Lower lobe of right lung (tissue), 2 donors: Measurements from ENCODE around the gene TTLL7. TPM values are rescaled to one million over a fixed set of nuclear protein-coding genes. Genes with fewer than 3 reads are reported as not detected.
A peak's percentile ranks its signal among the peaks of the same experiment; 100 is the strongest.

ENCODE experiments used
- ATAC-seq, 2 donors: fragments of 200-7000 bp; cut with Tn5 transposase; one replicate each; pipeline ENCODE4 v1.9.1; 2020 to 2022; ENCODE audit warnings: mild to moderate bottlenecking in 2 of 2, moderate library complexity in 2 of 2
- DNase-seq: peaks from one replicate; pipeline ENCODE4 v3.0.0-alpha.2; 2020
- H3K27ac ChIP-seq: fragments of 200-600 bp; one replicate; pipeline ENCODE4 v1.8.0; 2022
- H3K27me3 ChIP-seq: fragments of 200-600 bp; one replicate; pipeline ENCODE4 v1.8.0; 2022; ENCODE audit warnings: low read depth
- H3K36me3 ChIP-seq: fragments of 200-600 bp; one replicate; pipeline ENCODE4 v1.8.0; 2022; ENCODE audit warnings: mild to moderate bottlenecking
- H3K4me1 ChIP-seq: fragments of 200-600 bp; one replicate; pipeline ENCODE4 v1.8.0; 2022
- H3K4me3 ChIP-seq: fragments of 200-600 bp; one replicate; pipeline ENCODE4 v1.8.0; 2022; ENCODE audit warnings: mild to moderate bottlenecking
- H3K9me3 ChIP-seq: fragments of 200-600 bp; one replicate; pipeline ENCODE4 v1.8.0; 2022
- CTCF ChIP-seq: fragments of 200-600 bp; IDR thresholded peaks from one replicate; pipeline ENCODE4 v1.8.0; 2022; ENCODE audit warnings: antibody characterized with exemption, mild to moderate bottlenecking
- intact Hi-C: fragments of 100-400 bp; cut with DNase I; formaldehyde crosslinking; loops from one replicate; pipeline ENCODE4 v1.11.0; 2022
- total RNA-seq: library from RNA; stranded (reverse); fragmentation: NEBNext Ultra II Directional; extraction: Animal tissue kit (Norgen Biotek cat#: 25700); gene quantifications from one replicate; pipeline ENCODE4 v1.2.1, GENCODE V29; 2021
- donor health status: DM: no; HTN: yes; CAD: no; lungs with severe emphysema.

Gene TTLL7
- total RNA-seq, 1 donor from 2014 or later, result 20.3 TPM

- Histone ChIP-seq H3K36me3 (no peaks in the 10 kb centered on the region), H3K9me3 (no peaks in the 10 kb centered on the region), H3K27ac (no peak overlapping the region), H3K27me3 (no peaks in the 10 kb centered on the region), H3K4me1 (peaks cover 15% of the 10 kb centered on the region), H3K4me3 (no peak overlapping the region)
- intact Hi-C loops, result no loop called here
- TF ChIP-seq CTCF, result peak; percentile 66
- DNase-seq (no peak), ATAC-seq (peak; percentile 65 to 77)
These were observed 67.2 kb downstream of the TTLL7 start for GRCh38 chr1:83931658-83932253.

GRCh38 chr1:83929184-83929583 is 69.7 kb downstream of the TTLL7 start:
- Histone ChIP-seq H3K9me3 (no peaks in the 10 kb centered on the region), H3K36me3 (no peaks in the 10 kb centered on the region), H3K4me3 (no peak overlapping the region), H3K27ac (no peak overlapping the region), H3K27me3 (no peaks in the 10 kb centered on the region), H3K4me1 (peaks cover 15% of the 10 kb centered on the region)
- intact Hi-C loops, result no loop called here
- no peak for ATAC-seq
- TF ChIP-seq CTCF, result no peak
- DNase-seq, result no peak

GRCh38 chr1:83928396-83928795 is 70.5 kb downstream of the TTLL7 start:
- intact Hi-C loops, result no loop called here
- Histone ChIP-seq H3K36me3 (no peaks in the 10 kb centered on the region), H3K27ac (no peak overlapping the region), H3K4me3 (no peak overlapping the region), H3K27me3 (no peaks in the 10 kb centered on the region), H3K4me1 (peaks cover 15% of the 10 kb centered on the region), H3K9me3 (no peaks in the 10 kb centered on the region)
- TF ChIP-seq CTCF, result no peak
- DNase-seq (no peak), ATAC-seq (no peak)

- no peaks in the 10 kb centered on the region for H3K27me3 ChIP-seq
- TF ChIP-seq CTCF, result no peak
- no peak overlapping the region for H3K4me3 ChIP-seq
- no peaks in the 10 kb centered on the region for H3K36me3 ChIP-seq
- ATAC-seq, result no peak
- intact Hi-C loops, result no loop called here
- no peak for DNase-seq
- peaks cover 15% of the 10 kb centered on the region for H3K4me1 ChIP-seq
- H3K9me3 ChIP-seq, result no peaks in the 10 kb centered on the region
- H3K27ac ChIP-seq, result no peak overlapping the region
These were observed 71.2 kb downstream of the TTLL7 start for GRCh38 chr1:83927701-83928100.

- Histone ChIP-seq H3K27me3 (no peaks in the 10 kb centered on the region), H3K9me3 (no peaks in the 10 kb centered on the region), H3K4me1 (peaks cover 15% of the 10 kb centered on the region), H3K4me3 (no peak overlapping the region), H3K36me3 (no peaks in the 10 kb centered on the region), H3K27ac (no peak overlapping the region)
- ATAC-seq (peak; percentile 74 to 84), DNase-seq (no peak)
- no peak for TF ChIP-seq CTCF
- intact Hi-C loops, result no loop called here
These were observed 71.9 kb downstream of the TTLL7 start for GRCh38 chr1:83927061-83927460.
